OCI-LY7 (cell line): ENCODE measurements around the gene ARID5B. TPM values are rescaled to one million over a fixed set of nuclear protein-coding genes. Genes with fewer than 3 reads are reported as not detected.

Experiments used
- BruUV-seq: library from RNA; stranded (reverse); fragments of 400-500 nt; replicated peaks from 2 replicates; lab custom pipeline; 2021; lab: Mats Ljungman, UMichigan
- CTCF ChIA-PET: fragments of 300-600 bp; sonication (Branson Sonifier 250); formaldehyde crosslinking; loops from one replicate; lab custom pipeline; 2022; ENCODE audit warnings: antibody characterized with exemption; ENCODE audit not compliant: unreplicated experiment; lab: Charles Lee
- POLR2A ChIA-PET: fragments of 300-600 bp; sonication (Branson Sonifier 250); formaldehyde crosslinking; loops from one replicate; lab custom pipeline; 2022; ENCODE audit warnings: antibody characterized with exemption; lab: Charles Lee
- DNase-seq: peaks from one replicate; pipeline ENCODE4 v3.0.0-alpha.2; 2015; ENCODE audit warnings: low spot score
- H2AFZ ChIP-seq: fragments of 200-600 bp; sonication (generic), shearing (Covaris generic); 2 replicates; pipeline ENCODE4 v1.6.1; 2014; ENCODE audit warnings: mild to moderate bottlenecking, antibody characterized with exemption, low read length, moderate library complexity
- H3K27ac ChIP-seq: fragments of 200-600 bp; sonication (generic); 2 replicates; pipeline ENCODE4 v1.5.1; 2014; ENCODE audit warnings: mixed run types, low read depth, mild to moderate bottlenecking, moderate library complexity, low read length, inconsistent platforms; ENCODE audit not compliant: poor library complexity, severe bottlenecking
- H3K36me3 ChIP-seq: fragments of 200-600 bp; sonication (generic); 2 replicates; pipeline ENCODE4 v1.6.1; 2014; ENCODE audit warnings: mild to moderate bottlenecking, antibody characterized with exemption, low read length, moderate library complexity, mixed read lengths; ENCODE audit not compliant: insufficient read depth
- H3K4me1 ChIP-seq: fragments of 200-600 bp; sonication (generic); 2 replicates; pipeline ENCODE4 v1.5.1; 2014; ENCODE audit warnings: mild to moderate bottlenecking, low read length; ENCODE audit not compliant: insufficient read depth, poor library complexity, severe bottlenecking
- H3K4me2 ChIP-seq: fragments of 200-600 bp; sonication (generic); 2 replicates; pipeline ENCODE4 v1.6.1; 2014; ENCODE audit warnings: mild to moderate bottlenecking, low read length
- H3K4me3 ChIP-seq: fragments of 200-600 bp; sonication (generic); 2 replicates; pipeline ENCODE4 v1.5.1; 2014; ENCODE audit warnings: mild to moderate bottlenecking, low read depth, low read length; ENCODE audit not compliant: poor library complexity, severe bottlenecking
- H3K79me2 ChIP-seq: fragments of 200-600 bp; sonication (generic); 2 replicates; pipeline ENCODE4 v1.6.1; 2016; ENCODE audit warnings: low read depth, mild to moderate bottlenecking, low read length, moderate library complexity, mixed read lengths; ENCODE audit not compliant: insufficient read depth
- H3K9me2 ChIP-seq: fragments of 200-600 bp; sonication (generic); 2 replicates; pipeline ENCODE4 v1.6.1; 2016; ENCODE audit warnings: mild to moderate bottlenecking, low read length, mixed read lengths; ENCODE audit not compliant: insufficient read depth
- H3K9me3 ChIP-seq: fragments of 200-600 bp; sonication (generic); 2 replicates; pipeline ENCODE4 v1.6.1; 2014; ENCODE audit warnings: mild to moderate bottlenecking, mixed run types, low read length, mixed read lengths
- H4K20me1 ChIP-seq: fragments of 200-600 bp; sonication (generic); 2 replicates; pipeline ENCODE4 v1.6.1; 2014; ENCODE audit warnings: mild to moderate bottlenecking, antibody characterized with exemption, low read length, moderate library complexity, mixed read lengths; ENCODE audit not compliant: insufficient read depth
- EZH2phosphoT487 ChIP-seq: fragments of 200-600 bp; sonication (generic); IDR thresholded peaks from 2 replicates; pipeline ENCODE4 v1.6.1; 2018; ENCODE audit warnings: low read depth, borderline replicate concordance, mild to moderate bottlenecking, mixed run types, antibody characterized with exemption, low read length, moderate library complexity, mixed read lengths
- intact Hi-C: fragments of 100-400 bp; cut with micrococcal nuclease; formaldehyde crosslinking; loops from one replicate; pipeline ENCODE4 v1.10.0; 2022; ENCODE audit not compliant: unreplicated experiment
- total RNA-seq, 2 experiments: library from RNA; depleted of rRNA in 1 of 2; stranded (reverse); fragments of >200 nt in 1 of 2; shearing (Covaris generic) in 1 of 2; gene quantifications; 2 replicates each; pipeline ENCODE4 v1.2.3, GENCODE V29; 2014 to 2022
- TF ChIP-seq, protein P1 (sequence below): fragments of 200-600 bp; sonication (generic); conservative IDR thresholded peaks from 2 replicates; pipeline ENCODE4 v1.5.1; 2014; ENCODE audit warnings: mild to moderate bottlenecking, antibody characterized with exemption, low read length, moderate library complexity, mixed read lengths

ARID5B gene
- total RNA-seq, 2 experiments from 2014 or later = 38.0 to 56.7 TPM

GRCh38 chr10:62067560-62067959, 166.1 kb downstream of the ARID5B start:
- intact Hi-C loops = no loop called here
- POLR2A ChIA-PET = interaction anchor here (1.0 kb wide), 1 partner anchor 132 kb away, joined by 3 read pairs; no protein-coding TSS in a partner anchor
- DNase-seq = no peak

GRCh38 chr10:62068464-62068863, 167.0 kb downstream of the ARID5B start:
- intact Hi-C loops = no loop called here
- Histone ChIP-seq H4K20me1 (no peaks in the 10 kb centered on the region), H2AFZ (no peak overlapping the region), H3K36me3 (peaks cover 61% of the 10 kb centered on the region), H3K9me3 (no peaks in the 10 kb centered on the region), H3K9me2 (no peaks in the 10 kb centered on the region), H3K79me2 (no peaks in the 10 kb centered on the region), H3K4me1 (no peaks in the 10 kb centered on the region), H3K4me3 (no peak overlapping the region), H3K27ac (no peak overlapping the region), H3K4me2 (no peak overlapping the region)
- TF ChIP-seq EZH2phosphoT487 = no peak
- TF ChIP-seq, protein P1, sequence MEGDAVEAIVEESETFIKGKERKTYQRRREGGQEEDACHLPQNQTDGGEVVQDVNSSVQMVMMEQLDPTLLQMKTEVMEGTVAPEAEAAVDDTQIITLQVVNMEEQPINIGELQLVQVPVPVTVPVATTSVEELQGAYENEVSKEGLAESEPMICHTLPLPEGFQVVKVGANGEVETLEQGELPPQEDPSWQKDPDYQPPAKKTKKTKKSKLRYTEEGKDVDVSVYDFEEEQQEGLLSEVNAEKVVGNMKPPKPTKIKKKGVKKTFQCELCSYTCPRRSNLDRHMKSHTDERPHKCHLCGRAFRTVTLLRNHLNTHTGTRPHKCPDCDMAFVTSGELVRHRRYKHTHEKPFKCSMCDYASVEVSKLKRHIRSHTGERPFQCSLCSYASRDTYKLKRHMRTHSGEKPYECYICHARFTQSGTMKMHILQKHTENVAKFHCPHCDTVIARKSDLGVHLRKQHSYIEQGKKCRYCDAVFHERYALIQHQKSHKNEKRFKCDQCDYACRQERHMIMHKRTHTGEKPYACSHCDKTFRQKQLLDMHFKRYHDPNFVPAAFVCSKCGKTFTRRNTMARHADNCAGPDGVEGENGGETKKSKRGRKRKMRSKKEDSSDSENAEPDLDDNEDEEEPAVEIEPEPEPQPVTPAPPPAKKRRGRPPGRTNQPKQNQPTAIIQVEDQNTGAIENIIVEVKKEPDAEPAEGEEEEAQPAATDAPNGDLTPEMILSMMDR = no peak
- ChIA-PET POLR2A (interaction anchor here (0.6 to 1.2 kb wide), 5 partner anchors 9 to 794 kb away, joined by 3 to 6 read pairs (median 3); no protein-coding TSS in a partner anchor), CTCF (no interaction called here)
- BruUV-seq = no TSS peak
- no peak for DNase-seq

More at GRCh38 chr10:62067560-62067959, 166.1 kb downstream of the ARID5B start:
- no peak overlapping the region for H3K4me2 ChIP-seq
- no peaks in the 10 kb centered on the region for H4K20me1 ChIP-seq
- H3K4me1 ChIP-seq = no peaks in the 10 kb centered on the region
- TF ChIP-seq EZH2phosphoT487 = no peak
- TF ChIP-seq, protein P1 = no peak
- H3K79me2 ChIP-seq = no peaks in the 10 kb centered on the region
- no peaks in the 10 kb centered on the region for H3K9me2 ChIP-seq
- H3K36me3 ChIP-seq = peaks cover 52% of the 10 kb centered on the region
- CTCF ChIA-PET = no interaction called here
- H3K9me3 ChIP-seq = no peaks in the 10 kb centered on the region
- H2AFZ ChIP-seq = no peak overlapping the region
- no peak overlapping the region for H3K4me3 ChIP-seq
- no TSS peak for BruUV-seq
- H3K27ac ChIP-seq = no peak overlapping the region

DNA sequence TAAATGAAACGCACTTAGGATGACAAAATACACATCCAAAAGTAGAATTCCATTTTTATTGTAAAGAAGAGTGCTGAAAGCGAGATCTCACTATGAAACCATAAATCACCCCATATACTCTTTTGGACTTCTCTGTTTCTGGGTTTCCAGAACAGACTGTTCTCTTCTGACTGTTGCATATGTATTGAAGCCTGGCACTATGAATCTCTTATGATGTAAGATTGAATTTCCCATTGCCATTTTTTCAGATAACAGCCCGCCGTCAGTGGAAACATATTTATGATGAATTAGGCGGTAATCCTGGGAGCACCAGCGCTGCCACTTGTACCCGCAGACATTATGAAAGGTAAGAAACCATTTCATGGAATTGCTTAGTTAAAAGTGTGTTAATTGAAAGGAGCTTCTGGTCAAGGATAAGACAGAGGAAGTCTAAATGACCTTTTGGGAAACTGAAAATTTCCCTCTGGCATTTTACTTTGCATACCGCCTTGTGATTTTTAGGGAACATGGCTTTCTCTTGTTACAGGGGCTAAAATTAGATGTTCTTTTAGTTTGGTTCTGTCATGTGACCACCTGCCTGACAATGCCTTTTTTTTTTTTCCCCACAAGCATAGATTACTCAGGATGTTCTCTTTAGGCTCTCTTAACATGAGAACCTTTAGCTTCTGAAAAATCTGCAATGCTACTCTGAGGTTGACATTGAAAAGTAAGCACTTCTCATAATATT, 168.1 kb downstream of the ARID5B start:
- Histone ChIP-seq H4K20me1 (no peaks in the 10 kb centered on the region), H3K79me2 (no peaks in the 10 kb centered on the region), H3K4me1 (no peaks in the 10 kb centered on the region), H3K27ac (no peak overlapping the region), H3K4me3 (no peak overlapping the region), H3K4me2 (no peak overlapping the region), H3K36me3 (peaks cover 63% of the 10 kb centered on the region), H3K9me3 (no peaks in the 10 kb centered on the region), H3K9me2 (no peaks in the 10 kb centered on the region), H2AFZ (no peak overlapping the region)
- TF ChIP-seq EZH2phosphoT487 = no peak
- TF ChIP-seq, protein P1 = no peak
- ChIA-PET POLR2A (interaction anchor here (0.5 to 1.5 kb wide), 4 partner anchors 13 to 67 kb away, joined by 3 to 4 read pairs (median 4); no protein-coding TSS in a partner anchor), CTCF (no interaction called here)
- no peak for DNase-seq
- intact Hi-C loops = no loop called here
- no TSS peak for BruUV-seq
